Peyer's patch (tissue), 4 donors: ENCODE results near the gene NTRK2.

Experiments
- POLR2A ChIP-seq, 2 donors: fragments of 450-650 bp; IDR thresholded peaks; one replicate each; pipeline ENCODE4 v1.5.1; 2017; ENCODE audit warnings: antibody characterized with exemption in 2 of 2, mild to moderate bottlenecking in 2 of 2, moderate library complexity in 2 of 2
- TF ChIP-seq, protein P1 (sequence below), 6 experiments: fragments of 450-650 bp in 4 of 6; fragments of 200-600 bp in 2 of 6; sonication (generic) in 1 of 6; IDR thresholded peaks; one replicate each; pipeline ENCODE4 v1.5.1; 2017 to 2019; ENCODE audit warnings: antibody characterized with exemption in 6 of 6, mild to moderate bottlenecking in 3 of 6, moderate library complexity in 1 of 6

DNA sequence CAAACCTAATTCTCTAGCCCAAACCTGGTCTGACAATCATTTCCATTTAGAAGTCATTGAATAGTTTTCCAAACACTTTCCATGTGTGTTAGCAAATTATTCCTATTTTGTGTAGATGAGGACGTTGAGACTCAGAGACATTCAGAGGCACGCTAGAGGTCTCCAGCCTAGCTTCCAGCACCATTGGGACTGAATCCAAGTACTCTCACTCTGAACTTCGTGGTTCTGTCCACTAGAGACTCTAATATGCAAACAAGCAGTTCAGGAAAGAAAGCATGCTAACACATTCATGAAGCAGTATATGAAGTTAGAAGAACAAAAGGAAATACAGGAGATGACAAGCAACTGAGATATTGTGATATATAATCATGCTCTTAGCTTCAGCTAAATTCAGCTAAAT lies 354.8 kb downstream of the NTRK2 start:
- TF ChIP-seq, protein P1, sequence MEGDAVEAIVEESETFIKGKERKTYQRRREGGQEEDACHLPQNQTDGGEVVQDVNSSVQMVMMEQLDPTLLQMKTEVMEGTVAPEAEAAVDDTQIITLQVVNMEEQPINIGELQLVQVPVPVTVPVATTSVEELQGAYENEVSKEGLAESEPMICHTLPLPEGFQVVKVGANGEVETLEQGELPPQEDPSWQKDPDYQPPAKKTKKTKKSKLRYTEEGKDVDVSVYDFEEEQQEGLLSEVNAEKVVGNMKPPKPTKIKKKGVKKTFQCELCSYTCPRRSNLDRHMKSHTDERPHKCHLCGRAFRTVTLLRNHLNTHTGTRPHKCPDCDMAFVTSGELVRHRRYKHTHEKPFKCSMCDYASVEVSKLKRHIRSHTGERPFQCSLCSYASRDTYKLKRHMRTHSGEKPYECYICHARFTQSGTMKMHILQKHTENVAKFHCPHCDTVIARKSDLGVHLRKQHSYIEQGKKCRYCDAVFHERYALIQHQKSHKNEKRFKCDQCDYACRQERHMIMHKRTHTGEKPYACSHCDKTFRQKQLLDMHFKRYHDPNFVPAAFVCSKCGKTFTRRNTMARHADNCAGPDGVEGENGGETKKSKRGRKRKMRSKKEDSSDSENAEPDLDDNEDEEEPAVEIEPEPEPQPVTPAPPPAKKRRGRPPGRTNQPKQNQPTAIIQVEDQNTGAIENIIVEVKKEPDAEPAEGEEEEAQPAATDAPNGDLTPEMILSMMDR (IDR thresholded peaks at IDR 0.05): no peak
- no peak for TF ChIP-seq POLR2A (IDR thresholded peaks at IDR 0.05)
